ENCODE results near the gene SATB1. TPM values are rescaled to one million over a fixed set of nuclear protein-coding genes. Genes with fewer than 3 reads are reported as not detected.
A peak's percentile ranks its signal among the peaks of the same experiment; 100 is the strongest.

Gene SATB1
- total RNA-seq, 4 donors from 2014 or later: 17.3 to 82.1 (median 51.9) TPM

DNA sequence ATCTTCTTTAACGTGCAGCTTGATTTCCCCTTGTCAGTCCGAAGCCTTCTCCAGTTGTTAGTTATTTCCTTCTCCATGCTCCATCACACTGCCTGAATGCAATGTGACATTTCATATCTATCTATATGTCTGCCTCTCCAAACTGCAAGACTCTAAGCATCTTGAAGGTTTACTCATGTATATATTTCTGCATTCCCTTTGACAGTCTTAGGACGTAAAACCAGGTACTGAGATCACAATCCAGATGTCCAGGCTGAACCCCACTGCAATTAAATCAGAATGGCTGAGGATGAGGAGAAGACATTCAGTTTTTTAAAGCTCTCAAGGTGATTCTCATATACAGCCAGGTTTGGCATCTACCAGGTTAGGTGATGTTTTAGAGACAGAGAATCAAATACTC, 6.1 kb upstream of the SATB1 start:
- no peak for TF ChIP-seq CTCF (IDR thresholded peaks at IDR 0.05)
- TF ChIP-seq POLR2A (IDR thresholded peaks at IDR 0.05): no peak
- Histone ChIP-seq H3K36me3 (no peaks in the 10 kb centered on the region), H3K27ac (no peak overlapping the region), H3K4me1 (no peaks in the 10 kb centered on the region), H3K9me3 (no peaks in the 10 kb centered on the region), H3K4me3 (no peak overlapping the region), H3K27me3 (peaks cover 0 to 26% of the 10 kb centered on the region in 2 donors)
- no peak for DNase-seq
- intact Hi-C loops (cut with DNase I; ENCODE audit: low total_unique reads): no loop called here

- H3K27ac ChIP-seq: no peak overlapping the region
- no peaks in the 10 kb centered on the region for H3K36me3 ChIP-seq
- peaks cover 0 to 17% of the 10 kb centered on the region in 2 donors for H3K27me3 ChIP-seq
- no peaks in the 10 kb centered on the region for H3K4me1 ChIP-seq
- no peak for DNase-seq
- no peak overlapping the region for H3K4me3 ChIP-seq
- H3K9me3 ChIP-seq: no peaks in the 10 kb centered on the region
- intact Hi-C loops (cut with DNase I; ENCODE audit: low total_unique reads): no loop called here
- no peak for TF ChIP-seq CTCF (IDR thresholded peaks at IDR 0.05)
These were observed 4.0 kb upstream of the SATB1 start for GRCh38 chr3:18428991-18429745.

- H3K27me3 ChIP-seq: peaks cover 0 to 5% of the 10 kb centered on the region in 2 donors
- H3K4me1 ChIP-seq: no peaks in the 10 kb centered on the region
- no peak for DNase-seq
- H3K36me3 ChIP-seq: no peaks in the 10 kb centered on the region
- H3K27ac ChIP-seq: no peak overlapping the region
- intact Hi-C loops (cut with DNase I; ENCODE audit: low total_unique reads): no loop called here
- TF ChIP-seq POLR2A (IDR thresholded peaks at IDR 0.05) (no peak), CTCF (IDR thresholded peaks at IDR 0.05) (no peak)
- no peak overlapping the region for H3K4me3 ChIP-seq
- H3K9me3 ChIP-seq: no peaks in the 10 kb centered on the region
These were observed 2.9 kb upstream of the SATB1 start for GRCh38 chr3:18428036-18428435.

GRCh38 chr3:18426597-18427193, 1.6 kb upstream of the SATB1 start:
- no peak for DNase-seq
- no peak overlapping the region for H3K4me3 ChIP-seq
- intact Hi-C loops (cut with DNase I; ENCODE audit: low total_unique reads): no loop called here
- H3K36me3 ChIP-seq: no peaks in the 10 kb centered on the region
- no peaks in the 10 kb centered on the region for H3K9me3 ChIP-seq
- H3K4me1 ChIP-seq: no peaks in the 10 kb centered on the region
- no peak for TF ChIP-seq CTCF (IDR thresholded peaks at IDR 0.05)
- no peak for TF ChIP-seq POLR2A (IDR thresholded peaks at IDR 0.05)
- H3K27me3 ChIP-seq: no peaks in the 10 kb centered on the region
- no peak overlapping the region for H3K27ac ChIP-seq

DNA sequence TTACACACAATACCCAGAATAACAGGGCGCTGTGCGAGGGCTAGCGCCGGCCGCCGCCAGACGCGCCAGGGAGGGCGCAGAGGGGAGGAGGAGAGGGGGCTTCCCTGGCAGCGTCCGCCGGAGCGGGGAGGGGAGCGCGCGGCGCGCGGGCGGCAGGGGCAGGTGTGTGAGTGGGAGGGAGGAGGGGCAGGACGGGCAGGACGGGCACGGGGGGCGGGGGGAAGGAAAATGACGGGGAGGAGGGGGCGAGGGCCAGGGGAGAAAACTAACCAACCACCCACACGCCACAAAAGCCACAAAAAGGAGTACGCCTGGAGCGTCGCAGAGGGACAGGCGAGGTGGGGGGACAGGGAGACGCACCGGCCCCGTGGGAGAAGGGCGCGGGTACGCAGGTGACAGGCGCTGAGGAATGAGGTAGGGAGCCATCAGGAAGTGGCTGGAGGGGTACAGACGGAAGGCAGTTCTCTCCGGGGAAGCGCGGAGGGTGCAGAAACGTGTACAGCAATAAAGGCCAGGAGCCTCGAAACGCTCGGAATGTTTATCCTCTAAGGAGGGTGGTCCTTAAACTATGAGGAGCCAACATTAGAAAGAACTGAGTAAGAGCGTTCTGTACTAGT, 610 bp upstream of the SATB1 start:
- DNase-seq: peak in 1 of 2 donors; percentile 18
- no peaks in the 10 kb centered on the region for H3K4me1 ChIP-seq
- no peaks in the 10 kb centered on the region for H3K9me3 ChIP-seq
- no peaks in the 10 kb centered on the region for H3K36me3 ChIP-seq
- peak overlapping the region; percentile 83 to 89 for H3K27ac ChIP-seq
- TF ChIP-seq POLR2A (IDR thresholded peaks at IDR 0.05): no peak
- no peaks in the 10 kb centered on the region for H3K27me3 ChIP-seq
- intact Hi-C loops (cut with DNase I; ENCODE audit: low total_unique reads): no loop called here
- H3K4me3 ChIP-seq: peak overlapping the region; percentile 85 to 93
